GM12873 (cell line): ENCODE data around the gene ZYX.

Experiments used
- CTCF ChIP-seq: IDR thresholded peaks from 2 replicates; pipeline ENCODE4 v1.5.1; 2012; ENCODE audit warnings: low read depth, mild to moderate bottlenecking, moderate library complexity, low read length, control low read depth; ENCODE audit not compliant: insufficient read depth; ENCODE audit errors: missing control alignments

Gene ZYX

GRCh38 chr7:143426479-143427142 is 45.5 kb downstream of the ZYX start:
- TF ChIP-seq CTCF: no peak

GRCh38 chr7:143429770-143430698 is 48.9 kb downstream of the ZYX start:
- no peak for TF ChIP-seq CTCF

- no peak for TF ChIP-seq CTCF
Observed at GRCh38 chr7:143431109-143431508, 50.0 kb downstream of the ZYX start.

- no peak for TF ChIP-seq CTCF
Observed at GRCh38 chr7:143433759-143434158, 52.6 kb downstream of the ZYX start.

GRCh38 chr7:143434660-143435059 is 53.5 kb downstream of the ZYX start:
- TF ChIP-seq CTCF: no peak

GRCh38 chr7:143435266-143435665 is 54.1 kb downstream of the ZYX start:
- TF ChIP-seq CTCF: no peak

- TF ChIP-seq CTCF: no peak
Observed at GRCh38 chr7:143436325-143436946, 55.3 kb downstream of the ZYX start.
